ENCODE measurements around the gene MED13L. TPM values are rescaled to one million over a fixed set of nuclear protein-coding genes. Genes with fewer than 3 reads are reported as not detected.

Gene MED13L
- total RNA-seq, 1 donor from 2014 or later: 141 TPM

- Mint-ChIP-seq H3K27ac (no peak overlapping the region), H3K9me3 (ENCODE audit: low read depth) (no peaks in the 10 kb centered on the region), H3K4me1 (ENCODE audit: low read depth) (peaks cover 7% of the 10 kb centered on the region), H3K36me3 (ENCODE audit: insufficient read depth) (peaks cover 2% of the 10 kb centered on the region), H3K4me3 (ENCODE audit: low read depth) (no peak overlapping the region), H3K27me3 (no peaks in the 10 kb centered on the region)
- TF ChIP-seq CTCF (IDR thresholded peaks at IDR 0.05; ENCODE audit: unreplicated experiment): no peak
- no peak for DNase-seq (ENCODE audit: low spot score, unreplicated experiment)
Measured at GRCh38 chr12:116204785-116205184, 72.7 kb downstream of the MED13L start.

GRCh38 chr12:116204169-116204568 lies 73.3 kb downstream of the MED13L start:
- H3K4me1 Mint-ChIP-seq (ENCODE audit: low read depth): peaks cover 9% of the 10 kb centered on the region
- H3K36me3 Mint-ChIP-seq (ENCODE audit: insufficient read depth): peaks cover 2% of the 10 kb centered on the region
- no peak for TF ChIP-seq CTCF (IDR thresholded peaks at IDR 0.05; ENCODE audit: unreplicated experiment)
- H3K4me3 Mint-ChIP-seq (ENCODE audit: low read depth): no peak overlapping the region
- no peak overlapping the region for H3K27ac Mint-ChIP-seq
- no peaks in the 10 kb centered on the region for H3K27me3 Mint-ChIP-seq
- no peak for DNase-seq (ENCODE audit: low spot score, unreplicated experiment)
- no peaks in the 10 kb centered on the region for H3K9me3 Mint-ChIP-seq (ENCODE audit: low read depth)

- no peak for DNase-seq (ENCODE audit: low spot score, unreplicated experiment)
- peaks cover 9% of the 10 kb centered on the region for H3K4me1 Mint-ChIP-seq (ENCODE audit: low read depth)
- no peak for TF ChIP-seq CTCF (IDR thresholded peaks at IDR 0.05; ENCODE audit: unreplicated experiment)
- peak overlapping the region; percentile 17 for H3K27ac Mint-ChIP-seq
- no peaks in the 10 kb centered on the region for H3K9me3 Mint-ChIP-seq (ENCODE audit: low read depth)
- H3K36me3 Mint-ChIP-seq (ENCODE audit: insufficient read depth): peaks cover 2% of the 10 kb centered on the region
- H3K4me3 Mint-ChIP-seq (ENCODE audit: low read depth): no peak overlapping the region
- no peaks in the 10 kb centered on the region for H3K27me3 Mint-ChIP-seq
Measured at GRCh38 chr12:116202940-116203339, 74.6 kb downstream of the MED13L start.

- Mint-ChIP-seq H3K4me3 (ENCODE audit: low read depth) (no peak overlapping the region), H3K27ac (peak overlapping the region; percentile 17), H3K36me3 (ENCODE audit: insufficient read depth) (peaks cover 2% of the 10 kb centered on the region), H3K4me1 (ENCODE audit: low read depth) (peaks cover 9% of the 10 kb centered on the region), H3K27me3 (no peaks in the 10 kb centered on the region), H3K9me3 (ENCODE audit: low read depth) (no peaks in the 10 kb centered on the region)
- no peak for DNase-seq (ENCODE audit: low spot score, unreplicated experiment)
- no peak for TF ChIP-seq CTCF (IDR thresholded peaks at IDR 0.05; ENCODE audit: unreplicated experiment)
Measured at GRCh38 chr12:116202433-116202832, 75.1 kb downstream of the MED13L start.

- peaks cover 2% of the 10 kb centered on the region for H3K36me3 Mint-ChIP-seq (ENCODE audit: insufficient read depth)
- DNase-seq (ENCODE audit: low spot score, unreplicated experiment): no peak
- H3K27me3 Mint-ChIP-seq: no peaks in the 10 kb centered on the region
- no peak for TF ChIP-seq CTCF (IDR thresholded peaks at IDR 0.05; ENCODE audit: unreplicated experiment)
- no peak overlapping the region for H3K4me3 Mint-ChIP-seq (ENCODE audit: low read depth)
- H3K4me1 Mint-ChIP-seq (ENCODE audit: low read depth): peaks cover 14% of the 10 kb centered on the region
- H3K27ac Mint-ChIP-seq: no peak overlapping the region
- no peaks in the 10 kb centered on the region for H3K9me3 Mint-ChIP-seq (ENCODE audit: low read depth)
Measured at GRCh38 chr12:116201908-116202307, 75.6 kb downstream of the MED13L start.
